Loucy (cell line): Measurements from ENCODE around the gene SLIT1.

Experiments
- H2AFZ ChIP-seq: fragments of 200-600 bp; sonication (generic); 2 replicates; pipeline ENCODE4 v1.6.0; 2016; ENCODE audit warnings: antibody characterized with exemption, mild to moderate bottlenecking, low read length, moderate library complexity
- H3F3A ChIP-seq: fragments of 200-600 bp; 2 replicates; pipeline ENCODE4 v1.6.0; 2016; ENCODE audit warnings: antibody characterized with exemption, low read depth, mild to moderate bottlenecking
- H3K27me3 ChIP-seq: fragments of 200-600 bp; sonication (generic); 2 replicates; pipeline ENCODE4 v1.6.1; 2014; ENCODE audit warnings: low read length, mild to moderate bottlenecking; ENCODE audit not compliant: insufficient read depth, poor library complexity, severe bottlenecking
- H3K36me3 ChIP-seq: fragments of 200-600 bp; sonication (generic); 2 replicates; pipeline ENCODE4 v1.6.1; 2016; ENCODE audit warnings: low read length; ENCODE audit not compliant: insufficient read depth
- H3K4me1 ChIP-seq: fragments of 200-600 bp; sonication (generic); 2 replicates; pipeline ENCODE4 v1.5.1; 2014; ENCODE audit warnings: low read length, mild to moderate bottlenecking; ENCODE audit not compliant: insufficient read depth, poor library complexity, severe bottlenecking
- H3K4me2 ChIP-seq: fragments of 200-600 bp; sonication (generic); 2 replicates; pipeline ENCODE4 v1.6.0; 2014; ENCODE audit warnings: antibody characterized with exemption, low read length, low read depth, mild to moderate bottlenecking; ENCODE audit not compliant: poor library complexity, severe bottlenecking
- H3K4me3 ChIP-seq: fragments of 200-600 bp; sonication (generic); 2 replicates; pipeline ENCODE4 v1.5.1; 2014; ENCODE audit warnings: low read length, mild to moderate bottlenecking, mixed read lengths; ENCODE audit not compliant: poor library complexity, severe bottlenecking
- H3K79me2 ChIP-seq: fragments of 200-600 bp; sonication (generic); 2 replicates; pipeline ENCODE4 v1.6.1; 2014; ENCODE audit warnings: low read length; ENCODE audit not compliant: insufficient read depth
- H3K9ac ChIP-seq: fragments of 200-600 bp; sonication (generic); 2 replicates; pipeline ENCODE4 v1.6.0; 2014; ENCODE audit warnings: mild to moderate bottlenecking, low read depth, low read length, moderate library complexity; ENCODE audit not compliant: poor library complexity, severe bottlenecking
- H3K9me2 ChIP-seq: fragments of 200-600 bp; sonication (generic); replicated peaks from 2 replicates; pipeline ENCODE4 v1.6.1; 2016; ENCODE audit warnings: low read depth, low read length, mixed read lengths
- H3K9me3 ChIP-seq: fragments of 200-600 bp; sonication (generic); 2 replicates; pipeline ENCODE4 v1.6.1; 2014; ENCODE audit warnings: mild to moderate bottlenecking, antibody characterized with exemption, low read length, low read depth; ENCODE audit not compliant: insufficient read depth
- H4K20me1 ChIP-seq: fragments of 200-600 bp; sonication (generic); 2 replicates; pipeline ENCODE4 v1.6.0; 2014; ENCODE audit warnings: antibody characterized with exemption, low read length, mild to moderate bottlenecking; ENCODE audit not compliant: insufficient read depth, poor library complexity, severe bottlenecking
- CTCF ChIP-seq: fragments of 200-600 bp; sonication (generic); conservative IDR thresholded peaks from 2 replicates; pipeline ENCODE4 v1.5.1; 2014; ENCODE audit warnings: mild to moderate bottlenecking, antibody characterized with exemption, low read length
- EZH2phosphoT487 ChIP-seq: fragments of 200-600 bp; IDR thresholded peaks from 2 replicates; pipeline ENCODE4 v1.6.1; 2018; ENCODE audit warnings: antibody characterized with exemption, mild to moderate bottlenecking, moderate library complexity, borderline replicate concordance

The SLIT1 gene

DNA sequence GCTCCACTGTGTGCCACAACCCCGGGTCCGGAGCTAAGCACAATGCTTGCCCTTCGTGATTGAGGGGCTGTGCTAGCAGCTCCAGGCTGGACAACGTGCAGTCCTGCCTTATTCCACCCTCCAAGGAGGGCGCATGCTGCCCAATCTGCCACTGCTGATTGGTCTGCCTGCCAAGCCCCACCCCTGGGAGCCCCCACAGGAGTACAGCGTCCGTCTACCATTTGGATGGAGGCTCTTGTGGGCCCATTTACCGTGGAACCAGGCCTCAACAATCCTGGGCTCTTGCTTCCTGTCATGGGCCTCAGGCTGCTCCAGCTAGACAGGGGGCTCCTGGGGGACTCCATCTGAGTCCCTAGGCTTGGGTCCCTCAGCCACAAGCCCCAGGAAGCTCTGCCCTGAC is 173.3 kb downstream of the SLIT1 start:
- Histone ChIP-seq H3K36me3 (no peaks in the 10 kb centered on the region), H4K20me1 (no peaks in the 10 kb centered on the region), H3K9ac (no peak overlapping the region), H2AFZ (no peak overlapping the region), H3K79me2 (no peaks in the 10 kb centered on the region), H3K4me2 (no peak overlapping the region), H3K9me3 (peaks cover 3% of the 10 kb centered on the region), H3K4me1 (peaks cover 11% of the 10 kb centered on the region), H3K4me3 (no peak overlapping the region), H3F3A (no peaks in the 10 kb centered on the region), H3K27me3 (no peaks in the 10 kb centered on the region), H3K9me2 (no peaks in the 10 kb centered on the region)
- TF ChIP-seq CTCF (no peak), EZH2phosphoT487 (no peak)

DNA sequence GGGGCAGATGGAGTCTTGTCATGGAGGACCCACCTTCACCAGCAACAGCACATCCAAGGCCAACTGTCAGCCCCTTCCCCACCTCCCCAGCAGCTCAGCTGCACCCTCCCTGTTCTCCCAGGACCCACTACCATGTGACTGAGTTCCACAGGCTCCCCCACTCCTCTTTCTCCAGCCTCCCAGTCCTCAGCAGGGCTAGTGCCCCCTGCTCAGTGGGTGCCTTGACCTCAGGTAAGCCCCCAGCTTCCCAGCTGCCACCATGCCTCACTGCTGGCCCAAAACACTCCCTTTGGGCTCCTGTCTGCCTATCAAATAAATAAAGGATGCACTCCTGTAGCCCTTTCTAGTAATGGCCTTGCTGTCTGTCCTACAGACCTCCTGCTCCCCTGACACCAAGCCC is 174.4 kb downstream of the SLIT1 start:
- H3F3A ChIP-seq, result no peaks in the 10 kb centered on the region
- H3K9ac ChIP-seq, result no peak overlapping the region
- H3K4me1 ChIP-seq, result peaks cover 2% of the 10 kb centered on the region
- no peaks in the 10 kb centered on the region for H3K36me3 ChIP-seq
- H2AFZ ChIP-seq, result no peak overlapping the region
- no peak overlapping the region for H3K4me3 ChIP-seq
- H3K79me2 ChIP-seq, result no peaks in the 10 kb centered on the region
- no peaks in the 10 kb centered on the region for H3K27me3 ChIP-seq
- no peak for TF ChIP-seq EZH2phosphoT487
- TF ChIP-seq CTCF, result no peak
- H3K9me2 ChIP-seq, result no peaks in the 10 kb centered on the region
- H3K4me2 ChIP-seq, result no peak overlapping the region
- H4K20me1 ChIP-seq, result no peaks in the 10 kb centered on the region
- peaks cover 11% of the 10 kb centered on the region for H3K9me3 ChIP-seq

DNA sequence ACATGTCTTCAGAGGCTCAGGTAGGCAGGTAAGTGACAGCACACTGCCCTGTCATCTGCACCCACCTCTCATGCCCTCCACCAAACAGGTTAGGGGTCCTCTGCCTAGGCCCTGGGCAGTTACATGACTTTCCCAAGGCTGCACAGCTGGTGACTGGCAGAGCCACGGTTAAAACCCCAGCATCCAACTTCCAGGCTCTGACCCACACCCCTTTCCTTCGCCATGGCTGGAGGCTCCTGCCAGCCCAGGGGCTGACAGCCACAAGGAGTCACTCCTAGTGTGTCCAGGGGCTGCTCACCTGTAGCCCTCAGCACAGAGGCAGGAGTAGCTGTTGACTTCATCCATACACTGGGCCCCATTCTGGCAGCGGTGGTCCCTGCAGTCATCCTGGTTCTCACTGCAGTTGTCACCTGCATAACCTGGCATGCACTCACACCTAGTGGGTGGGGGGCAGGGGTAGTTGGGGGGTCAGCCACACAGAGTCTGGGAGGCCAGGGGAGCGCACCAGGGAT is 175.0 kb downstream of the SLIT1 start:
- Histone ChIP-seq H3K4me2 (no peak overlapping the region), H3K9ac (no peak overlapping the region), H3K4me3 (no peak overlapping the region), H2AFZ (no peak overlapping the region), H3K79me2 (no peaks in the 10 kb centered on the region), H3K9me3 (peaks cover 11% of the 10 kb centered on the region), H3F3A (no peaks in the 10 kb centered on the region), H3K4me1 (no peaks in the 10 kb centered on the region), H3K9me2 (no peaks in the 10 kb centered on the region), H4K20me1 (no peaks in the 10 kb centered on the region), H3K36me3 (no peaks in the 10 kb centered on the region), H3K27me3 (no peaks in the 10 kb centered on the region)
- no peak for TF ChIP-seq CTCF
